ENCODE results near the gene ATF7IP2.
"Not testable (repeated sequence)": the region's sequence is repeated elsewhere in the genome, so short reads cannot be mapped to it uniquely, and the experiment has no call there.

Gene ATF7IP2

DNA sequence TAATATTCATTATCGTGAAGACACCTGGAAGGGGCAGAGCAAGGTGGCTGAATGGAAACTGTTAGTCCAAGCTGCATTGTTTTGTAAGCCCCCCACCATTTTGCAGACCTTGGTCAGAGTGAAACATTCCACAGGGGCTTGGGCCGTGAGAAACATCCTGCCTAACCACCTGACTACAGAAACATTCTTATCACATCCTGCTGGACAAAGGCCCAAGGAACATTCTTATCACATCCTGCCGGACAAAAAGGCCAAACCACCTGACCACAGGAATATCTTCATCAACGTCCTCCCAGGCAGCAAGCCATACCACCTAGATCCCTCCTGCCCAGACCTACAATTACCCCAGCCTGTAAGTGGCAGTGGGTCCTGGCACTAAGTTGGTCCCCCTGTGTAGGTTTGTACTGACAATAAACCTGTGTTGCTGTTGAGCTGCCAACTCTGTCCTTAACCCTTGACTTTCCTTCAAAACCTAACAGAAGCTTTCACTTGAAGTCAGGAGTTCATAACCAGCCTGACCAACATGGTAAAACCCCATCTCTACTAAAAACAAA is 19.6 kb downstream of the ATF7IP2 start:
- H3K36me3 ChIP-seq = peaks cover 96% of the 10 kb centered on the region
- no peaks in the 10 kb centered on the region for H3K27me3 ChIP-seq
- peaks cover 100% of the 10 kb centered on the region for H3K9me3 ChIP-seq
- H3K4me1 ChIP-seq = no peaks in the 10 kb centered on the region
- TF ChIP-seq Cebpa-rat (IDR thresholded peaks at IDR 0.05) = no peak
- H3K27ac ChIP-seq = no peak overlapping the region
- no peak overlapping the region for H3K9ac ChIP-seq
- H3K4me2 ChIP-seq = no peak overlapping the region
- no peaks in the 10 kb centered on the region for H4K20me1 ChIP-seq
- H3K4me3 ChIP-seq = 0 out of 2 replicates have a peak overlapping the region, but pooled peaks have one; percentile 13

DNA sequence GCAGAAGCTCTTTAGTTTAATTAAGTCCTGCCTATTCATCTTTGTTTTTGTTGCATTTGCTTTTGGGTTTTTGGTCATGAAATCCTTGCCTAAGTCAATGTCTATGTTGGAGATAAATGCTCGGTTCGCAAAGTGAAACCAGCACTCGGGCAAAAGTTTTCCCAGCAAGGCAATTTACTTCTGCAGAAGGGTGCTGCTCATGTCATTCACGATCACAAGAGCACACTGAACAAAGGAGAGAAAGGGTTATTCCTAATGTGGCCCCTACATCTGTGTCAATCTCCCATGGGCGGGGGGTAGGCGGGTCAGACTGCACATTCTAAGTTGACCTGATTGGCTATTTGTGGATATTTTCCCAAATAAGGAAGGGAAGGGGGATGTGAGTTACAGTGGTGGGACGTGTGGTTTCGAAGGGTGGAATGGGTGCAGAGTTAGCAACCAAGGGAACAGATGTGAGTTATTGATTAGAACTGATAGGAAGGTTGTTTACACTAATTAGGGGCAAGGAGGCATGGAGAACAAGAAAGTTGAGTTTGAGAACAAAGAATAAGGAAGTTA is 23.0 kb downstream of the ATF7IP2 start:
- peaks cover 91% of the 10 kb centered on the region for H3K36me3 ChIP-seq
- H3K9ac ChIP-seq = no peak overlapping the region
- no peak for TF ChIP-seq Cebpa-rat (IDR thresholded peaks at IDR 0.05)
- H3K27me3 ChIP-seq = no peaks in the 10 kb centered on the region
- H3K4me2 ChIP-seq = no peak overlapping the region
- peaks cover 100% of the 10 kb centered on the region for H3K9me3 ChIP-seq
- no peaks in the 10 kb centered on the region for H4K20me1 ChIP-seq
- H3K4me1 ChIP-seq = no peaks in the 10 kb centered on the region
- H3K27ac ChIP-seq = no peak overlapping the region
- peak overlapping the region; percentile 28; the same call in 1 of the 2 replicates for H3K4me3 ChIP-seq

DNA sequence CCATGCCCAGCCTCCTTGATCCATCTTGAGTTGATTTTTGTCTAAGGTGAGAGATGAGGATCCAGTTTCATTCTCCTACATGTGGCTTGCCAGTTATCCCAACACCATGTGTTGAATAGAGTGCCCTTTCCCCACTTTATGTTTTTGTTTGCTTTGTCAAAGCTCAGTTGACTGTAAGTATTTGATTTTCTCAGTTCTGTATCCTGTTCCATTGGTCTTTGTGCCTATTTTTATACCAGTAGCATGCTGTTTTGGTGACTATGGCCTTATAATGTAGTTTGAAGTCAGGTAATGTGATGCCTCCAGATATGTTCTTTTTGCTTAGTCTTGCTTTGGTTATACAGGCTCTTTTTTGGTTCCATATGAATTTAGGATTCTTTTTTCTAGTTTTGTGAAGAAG is 23.9 kb downstream of the ATF7IP2 start:
- Histone ChIP-seq H3K36me3 (peaks cover 88% of the 10 kb centered on the region), H3K9me3 (peaks cover 99% of the 10 kb centered on the region)
- not testable (repeated sequence) for H3K4me3 ChIP-seq, H4K20me1 ChIP-seq, H3K4me2 ChIP-seq, H3K27me3 ChIP-seq, H3K27ac ChIP-seq, H3K9ac ChIP-seq, H3K4me1 ChIP-seq

DNA sequence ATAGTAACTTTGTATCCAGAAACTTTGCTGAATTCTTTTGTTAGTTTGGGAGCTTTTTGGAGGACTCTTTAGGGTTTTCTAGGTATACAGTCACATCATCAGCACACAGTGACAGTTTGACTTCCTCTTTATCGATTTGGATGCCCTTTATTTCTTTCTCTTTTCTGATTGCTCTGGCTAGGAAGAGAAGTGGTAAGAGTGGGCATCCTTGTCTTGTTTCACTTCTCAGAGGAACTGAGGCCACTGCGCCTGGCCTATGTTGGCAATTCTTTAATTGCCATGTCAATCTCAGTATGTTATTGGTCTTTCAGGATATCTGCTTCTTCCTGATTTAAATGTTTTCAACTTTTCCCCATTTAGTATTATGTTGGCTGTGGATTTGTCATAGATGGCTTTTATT is 24.6 kb downstream of the ATF7IP2 start:
- peaks cover 99% of the 10 kb centered on the region for H3K9me3 ChIP-seq
- H3K4me2 ChIP-seq = no peak overlapping the region
- H3K4me3 ChIP-seq = no peak overlapping the region
- no peak overlapping the region for H3K9ac ChIP-seq
- TF ChIP-seq Cebpa-rat (IDR thresholded peaks at IDR 0.05) = no peak
- H3K27me3 ChIP-seq = no peaks in the 10 kb centered on the region
- peaks cover 88% of the 10 kb centered on the region for H3K36me3 ChIP-seq
- H3K27ac ChIP-seq = no peak overlapping the region
- H4K20me1 ChIP-seq = no peaks in the 10 kb centered on the region
- H3K4me1 ChIP-seq = no peaks in the 10 kb centered on the region

DNA sequence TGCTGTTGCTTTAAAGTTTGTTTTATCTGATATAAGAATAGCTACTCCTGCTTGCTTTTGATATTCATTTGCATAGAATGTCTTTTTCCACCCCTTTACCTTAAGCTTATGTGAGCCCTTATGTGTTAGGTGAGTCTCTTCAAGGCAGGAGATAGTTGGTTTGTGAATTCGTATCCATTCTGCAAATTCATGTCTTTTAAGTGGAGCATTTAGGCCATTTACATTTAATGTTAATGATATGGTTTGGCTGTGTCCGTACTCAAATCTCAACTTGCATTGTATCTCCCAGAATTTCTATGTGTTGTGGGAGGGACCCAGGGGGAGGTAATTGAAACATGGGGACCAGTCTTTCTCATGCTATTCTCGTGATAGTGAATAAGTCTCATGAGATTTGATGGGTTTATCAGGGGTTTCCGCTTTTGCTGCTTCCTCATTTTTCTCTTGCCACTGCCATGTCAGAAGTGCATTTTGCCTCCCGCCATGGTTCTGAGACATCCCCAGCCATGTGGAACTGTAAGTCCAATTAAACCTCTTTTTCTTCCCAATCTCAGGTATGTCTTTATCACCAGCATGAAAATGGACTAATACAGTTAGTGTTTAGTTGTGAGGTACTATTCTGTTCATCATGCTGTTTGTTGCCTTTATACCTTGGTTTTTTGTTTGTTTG is 27.2 kb downstream of the ATF7IP2 start:
- peaks cover 99% of the 10 kb centered on the region for H3K9me3 ChIP-seq
- no peak for TF ChIP-seq Cebpa-rat (IDR thresholded peaks at IDR 0.05)

DNA sequence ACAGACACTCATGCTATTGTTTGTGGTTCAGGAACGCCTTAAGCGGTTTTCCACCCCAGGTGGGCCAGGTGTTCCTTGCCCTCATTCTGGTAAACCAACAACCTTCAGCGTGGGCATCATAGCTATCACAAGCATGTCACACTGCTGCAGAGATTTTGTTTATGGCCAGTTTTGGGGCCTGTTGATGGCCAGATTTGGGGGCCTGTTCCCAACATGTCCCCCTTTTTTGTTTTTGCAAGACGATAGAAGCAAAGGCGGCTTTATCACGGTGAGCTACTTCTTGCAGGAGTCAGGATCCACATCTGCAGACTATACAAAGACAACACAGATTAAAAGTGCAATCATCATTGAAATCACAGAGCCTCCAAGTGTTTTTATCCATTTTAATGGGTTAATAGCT is 32.3 kb downstream of the ATF7IP2 start:
- H3K36me3 ChIP-seq = peaks cover 95% of the 10 kb centered on the region
- not testable (repeated sequence) for H3K27me3 ChIP-seq, H3K4me2 ChIP-seq, H3K27ac ChIP-seq, H4K20me1 ChIP-seq, H3K9ac ChIP-seq, H3K4me1 ChIP-seq
- peaks cover 79% of the 10 kb centered on the region for H3K9me3 ChIP-seq
- peak overlapping the region; percentile 49 for H3K4me3 ChIP-seq

More for the DNA sequence above, 27.2 kb downstream of the ATF7IP2 start:
- no peaks in the 10 kb centered on the region for H3K27me3 ChIP-seq
- no peak overlapping the region for H3K4me2 ChIP-seq
- no peak overlapping the region for H3K9ac ChIP-seq
- no peak overlapping the region for H3K27ac ChIP-seq
- H3K36me3 ChIP-seq = peaks cover 92% of the 10 kb centered on the region
- no peaks in the 10 kb centered on the region for H4K20me1 ChIP-seq
- no peaks in the 10 kb centered on the region for H3K4me1 ChIP-seq
- H3K4me3 ChIP-seq = no peak overlapping the region

DNA sequence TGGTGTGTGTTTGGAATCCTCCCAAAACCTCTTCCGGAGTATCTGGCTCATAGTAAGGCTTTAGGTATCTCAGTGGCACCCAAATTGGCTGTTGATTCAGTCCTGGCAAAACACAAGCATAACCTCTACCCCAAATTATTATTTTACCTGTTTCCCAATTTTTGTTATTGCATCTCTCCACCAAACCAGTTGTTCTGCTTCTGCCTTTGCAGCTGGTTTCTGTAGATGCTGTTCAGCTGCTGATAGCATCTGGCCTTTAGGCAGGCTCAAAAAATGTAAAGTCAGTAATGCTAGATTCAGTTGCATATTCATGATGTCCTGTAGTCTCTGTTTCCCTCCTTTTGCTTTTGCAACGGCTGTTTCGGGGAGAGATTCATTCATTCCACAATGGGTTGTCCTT is 33.8 kb downstream of the ATF7IP2 start:
- H3K36me3 ChIP-seq = peaks cover 94% of the 10 kb centered on the region

DNA sequence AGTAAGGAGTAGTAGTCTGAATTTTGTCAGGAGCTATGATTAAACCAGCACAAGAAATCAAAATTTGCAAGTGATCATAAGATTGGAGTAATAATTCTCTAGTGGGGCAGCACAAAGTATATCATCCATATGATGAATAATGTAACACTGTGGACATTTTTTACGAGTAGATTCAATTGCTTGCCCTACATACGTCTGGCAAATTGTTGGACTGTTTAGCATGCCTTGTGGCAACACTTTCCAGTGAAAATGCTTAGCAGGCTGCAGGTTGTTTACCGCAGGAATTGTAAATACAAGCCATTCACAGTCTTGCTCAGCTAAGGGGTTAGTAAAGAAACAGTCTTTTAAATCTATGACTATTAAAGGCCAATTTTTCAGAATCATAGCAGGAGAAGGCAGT is 35.7 kb downstream of the ATF7IP2 start:
- Histone ChIP-seq H3K4me3 (no peak overlapping the region), H3K36me3 (peaks cover 80% of the 10 kb centered on the region), H3K27me3 (no peaks in the 10 kb centered on the region), H3K4me1 (no peaks in the 10 kb centered on the region), H3K9ac (no peak overlapping the region), H3K4me2 (no peak overlapping the region), H4K20me1 (no peaks in the 10 kb centered on the region), H3K9me3 (peaks cover 47% of the 10 kb centered on the region), H3K27ac (no peak overlapping the region)
- TF ChIP-seq Cebpa-rat (IDR thresholded peaks at IDR 0.05) = no peak

More for the DNA sequence above, 33.8 kb downstream of the ATF7IP2 start:
- H4K20me1 ChIP-seq = no peaks in the 10 kb centered on the region
- peaks cover 66% of the 10 kb centered on the region for H3K9me3 ChIP-seq
- no peaks in the 10 kb centered on the region for H3K4me1 ChIP-seq
- H3K9ac ChIP-seq = no peak overlapping the region
- H3K27ac ChIP-seq = no peak overlapping the region
- TF ChIP-seq Cebpa-rat (IDR thresholded peaks at IDR 0.05) = no peak
- no peak overlapping the region for H3K4me2 ChIP-seq
- H3K27me3 ChIP-seq = no peaks in the 10 kb centered on the region
- no peak overlapping the region for H3K4me3 ChIP-seq

DNA sequence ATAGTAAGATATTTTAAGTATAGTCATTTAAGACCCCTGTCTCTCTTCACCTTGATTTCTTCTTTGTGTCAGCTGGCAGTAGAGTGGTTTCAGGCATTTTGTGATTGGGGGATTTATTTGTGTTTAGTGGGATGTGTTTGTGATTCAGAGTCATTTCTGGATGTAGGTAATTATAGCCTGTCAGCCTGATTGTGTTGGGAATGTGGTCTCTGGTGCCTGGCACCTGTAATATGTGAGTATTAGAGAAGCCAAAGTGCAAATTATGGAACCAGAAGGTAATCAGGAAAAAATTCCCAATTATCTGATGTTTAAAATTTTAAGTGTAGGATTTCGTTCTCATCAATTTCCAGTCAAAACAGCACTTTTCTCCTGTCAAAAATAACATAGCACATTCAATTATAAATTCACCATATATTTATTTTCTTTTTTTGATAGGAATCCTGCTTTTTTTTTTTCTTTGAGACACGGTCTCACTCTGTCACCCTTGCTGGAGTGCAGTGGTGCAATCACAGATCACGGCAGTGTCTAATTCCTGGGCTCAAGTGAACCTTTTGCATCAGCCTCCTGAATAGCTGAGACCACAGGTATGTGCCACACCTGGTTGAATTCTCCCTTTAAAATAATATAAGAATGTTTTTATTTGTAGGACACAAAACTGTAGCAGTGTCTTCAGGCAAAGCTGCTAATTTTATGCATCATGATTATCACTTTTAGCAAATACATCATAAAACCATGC is 42.7 kb downstream of the ATF7IP2 start:
- Histone ChIP-seq H3K4me1 (no peaks in the 10 kb centered on the region), H3K9ac (no peak overlapping the region), H4K20me1 (no peaks in the 10 kb centered on the region), H3K27ac (no peak overlapping the region), H3K9me3 (no peaks in the 10 kb centered on the region), H3K4me3 (no peak overlapping the region), H3K36me3 (peaks cover 72% of the 10 kb centered on the region), H3K27me3 (no peaks in the 10 kb centered on the region), H3K4me2 (no peak overlapping the region)
- no peak for TF ChIP-seq Cebpa-rat (IDR thresholded peaks at IDR 0.05)

DNA sequence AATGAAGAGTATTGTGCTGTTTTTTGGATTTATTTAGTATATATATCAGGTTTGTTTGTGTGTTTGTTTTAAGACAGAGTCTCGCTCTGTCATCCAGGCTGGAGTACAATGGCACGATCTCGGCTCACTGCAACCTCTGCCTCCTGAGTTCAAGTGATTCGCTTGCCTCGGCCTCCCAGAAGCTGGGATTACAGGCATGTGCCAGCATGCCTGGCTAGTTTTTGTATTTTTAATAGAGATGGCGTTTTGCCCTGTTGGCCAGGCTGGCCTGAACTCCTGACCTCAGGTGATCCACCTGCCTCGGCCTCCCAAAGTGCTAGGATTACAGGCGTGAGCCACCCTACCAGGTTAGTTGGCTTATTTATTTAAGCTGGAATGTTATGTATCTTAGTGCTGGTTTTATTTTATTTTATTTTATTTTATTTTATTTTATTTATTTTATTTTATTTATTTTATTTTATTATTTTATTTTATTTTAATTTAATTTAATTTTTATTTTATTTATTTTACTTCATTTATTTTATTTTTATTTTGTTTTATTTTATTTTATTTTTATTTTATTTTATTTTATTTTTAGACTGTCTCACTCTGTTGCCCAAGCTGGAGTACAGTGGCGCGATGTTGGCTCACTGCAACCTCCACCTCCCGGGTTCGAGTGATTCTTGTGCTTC is 43.6 kb downstream of the ATF7IP2 start:
- not testable (repeated sequence) for H3K4me1 ChIP-seq, H3K4me2 ChIP-seq, H3K9ac ChIP-seq, H3K9me3 ChIP-seq, H3K27me3 ChIP-seq, H3K4me3 ChIP-seq, H4K20me1 ChIP-seq, H3K27ac ChIP-seq
- H3K36me3 ChIP-seq = peaks cover 73% of the 10 kb centered on the region

All from BLaER1 (cell line).